Endothelial cell of coronary artery (primary cell): ENCODE data around the gene NUP88. TPM values are rescaled to one million over a fixed set of nuclear protein-coding genes. Genes with fewer than 3 reads are reported as not detected.

Experiments used
- total RNA-seq: library from RNA; depleted of rRNA; stranded (reverse); fragments of >200 nt; gene quantifications from 2 replicates; pipeline ENCODE4 v1.2.3, GENCODE V29; 2014

NUP88 gene
- 85.7 and 116 TPM in 2 replicates for total RNA-seq

DNA sequence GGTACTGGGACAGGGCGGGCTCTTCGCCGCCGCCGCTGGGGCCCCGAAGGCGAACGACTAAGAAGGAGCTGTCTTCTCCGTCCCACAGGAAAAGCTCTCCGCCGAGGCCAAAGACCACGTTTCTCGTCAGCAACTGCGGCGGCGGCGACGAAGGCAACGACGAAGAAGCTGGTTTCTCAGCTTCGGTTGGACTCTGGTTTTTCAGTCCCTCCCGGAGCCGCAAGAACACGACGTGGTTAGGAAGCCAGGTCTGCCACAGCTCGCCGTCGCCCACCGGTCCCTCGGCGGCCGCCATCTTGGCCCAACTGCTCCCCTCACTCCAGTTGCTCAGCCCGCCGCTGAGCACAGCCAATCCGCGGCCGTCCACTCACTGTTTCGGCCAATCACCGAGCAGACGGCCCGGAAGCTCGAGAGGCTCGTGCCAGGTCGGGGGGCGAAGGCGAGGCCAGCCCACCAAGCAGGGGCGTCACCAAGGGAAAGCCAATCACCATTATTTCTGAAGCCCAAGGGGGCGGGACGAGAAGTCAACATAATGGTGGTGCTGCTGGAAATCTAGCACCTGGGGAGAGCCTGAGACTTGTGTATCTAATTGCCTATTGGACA, at the start of gene NUP88:
NUP88 (minus strand) TSS at position 307 of the 603 bp plus-strand sequence; CDS start at position 295, 12 bp downstream.

DNA sequence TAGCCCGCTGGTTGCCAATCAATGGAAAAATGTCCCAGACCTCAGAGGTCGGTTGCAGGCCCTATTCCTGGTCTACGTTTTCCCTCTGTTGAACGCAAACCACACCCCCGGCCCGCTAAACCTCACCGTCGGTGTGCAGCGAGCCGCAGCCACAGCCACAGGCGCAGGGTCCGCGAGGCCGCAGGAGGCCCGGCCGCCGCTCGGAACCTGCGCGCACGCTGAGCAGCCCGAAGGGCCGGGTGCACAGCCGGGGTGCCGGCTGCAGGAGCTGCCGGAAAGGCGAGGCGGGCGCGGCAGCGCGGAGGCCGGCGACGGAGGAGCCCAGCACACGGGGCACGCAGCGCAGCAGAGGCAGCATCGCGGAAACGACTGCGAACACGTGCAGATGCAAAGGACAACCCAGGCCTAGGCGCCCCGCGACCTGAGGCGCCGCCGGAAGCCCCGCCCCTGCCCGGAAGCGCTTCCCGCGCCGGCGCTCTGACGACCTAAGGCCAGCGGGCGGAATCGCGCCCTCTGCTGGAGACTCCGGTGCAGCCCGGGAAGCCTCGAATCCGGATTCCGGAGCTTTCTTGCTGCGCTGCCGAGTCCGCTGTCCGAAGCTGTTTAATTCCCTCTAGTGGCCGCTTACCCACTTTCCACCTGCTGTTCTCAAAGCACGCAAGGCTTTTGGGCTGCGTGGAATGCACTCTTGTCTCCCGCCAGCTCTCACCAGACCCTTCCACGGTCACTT, 19.4 kb upstream of the NUP88 start, which contains the start of gene C1QBP:
C1QBP (minus strand) TSS at position 440 of the 730 bp plus-strand sequence; CDS start at position 358, 82 bp downstream.

DNA sequence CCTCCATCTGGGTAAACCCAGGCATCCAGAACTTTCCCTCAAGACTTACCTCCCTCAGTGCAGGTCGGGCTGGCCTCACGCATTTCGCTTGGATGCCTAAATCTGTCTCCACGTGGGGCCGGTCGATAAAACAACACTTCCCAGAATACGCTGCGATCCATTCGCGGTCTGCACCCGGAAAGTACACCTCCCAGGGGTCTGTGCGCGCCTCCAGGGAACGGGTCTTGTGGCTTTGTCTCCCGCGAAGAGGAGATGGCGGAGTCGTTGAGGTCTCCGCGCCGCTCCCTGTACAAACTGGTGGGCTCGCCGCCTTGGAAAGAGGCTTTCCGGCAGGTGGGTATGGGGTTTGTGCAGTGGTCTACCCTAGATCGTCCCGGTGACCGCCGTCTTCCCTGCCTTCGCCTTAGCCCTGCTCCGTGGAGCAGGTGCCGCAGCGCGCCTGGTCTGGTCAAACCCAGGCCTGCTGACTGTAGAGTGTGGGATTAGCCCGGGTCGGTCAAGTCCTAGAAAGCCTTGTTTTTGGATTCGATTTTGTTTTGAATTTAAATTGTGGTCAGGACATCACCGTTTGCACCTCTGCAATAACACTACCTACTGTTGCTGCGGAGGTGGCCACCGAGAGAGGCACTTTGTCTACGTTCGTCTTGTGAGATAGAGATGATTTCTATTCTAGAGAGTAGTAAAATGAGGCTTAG, 644 bp upstream of the NUP88 start, which contains the start of gene RPAIN:
RPAIN (plus strand) TSS at position 224 of the 695 bp plus-strand sequence; CDS start at position 253, 29 bp downstream.

Other genes with a start within 250 kb of the NUP88 start
- 3.2 and 4.9 TPM in 2 replicates for gene ZNF594, start 227.8 kb downstream of the NUP88 start, total RNA-seq
- gene SCIMP, start 184.8 kb downstream of the NUP88 start, total RNA-seq = not detected in 2 replicates
- 39.8 and 47.9 TPM in 2 replicates for gene RABEP1, start 137.4 kb downstream of the NUP88 start, total RNA-seq
- gene RPAIN, start 520 bp upstream of the NUP88 start, total RNA-seq = 53.2 and 57.1 TPM in 2 replicates
- gene C1QBP, start 19.5 kb upstream of the NUP88 start, total RNA-seq = 239 and 334 TPM in 2 replicates
- gene DHX33, start 49.3 kb upstream of the NUP88 start, total RNA-seq = 14.1 and 14.4 TPM in 2 replicates
- 20.0 and 22.0 TPM in 2 replicates for gene DERL2, start 66.5 kb upstream of the NUP88 start, total RNA-seq
- 14.1 and 14.5 TPM in 2 replicates for gene MIS12, start 66.9 kb upstream of the NUP88 start, total RNA-seq
- gene NLRP1, start 164.8 kb upstream of the NUP88 start, total RNA-seq = 18.2 and 21.2 TPM in 2 replicates